ENCODE results near the gene EIF4E1B. TPM values are rescaled to one million over a fixed set of nuclear protein-coding genes. Genes with fewer than 3 reads are reported as not detected.
A peak's percentile ranks its signal among the peaks of the same experiment; 100 is the strongest.

The EIF4E1B gene
- total and polyA plus RNA-seq, 7 donors = 0.04 to 0.62 TPM; not detected in 5

GRCh38 chr5:176633598-176633997 lies 3.1 kb downstream of the EIF4E1B start:
- peaks cover 7% of the 10 kb centered on the region for H3K4me1 ChIP-seq
- no peak overlapping the region for H3K27ac ChIP-seq
- peaks cover 0 to 31% (median 4%) of the 10 kb centered on the region in 3 donors for H3K27me3 ChIP-seq (ENCODE audit: insufficient read depth in 3 of 3, low read length in 2 of 3)
- WGBS, 3 donors = 27 to 31% (median 30%) methylated on average over 6 of the region's 6 CpGs
- DNase-seq = no peak
- intact Hi-C loops (cut with DNase I) = no loop called here
- TF ChIP-seq, protein P1, sequence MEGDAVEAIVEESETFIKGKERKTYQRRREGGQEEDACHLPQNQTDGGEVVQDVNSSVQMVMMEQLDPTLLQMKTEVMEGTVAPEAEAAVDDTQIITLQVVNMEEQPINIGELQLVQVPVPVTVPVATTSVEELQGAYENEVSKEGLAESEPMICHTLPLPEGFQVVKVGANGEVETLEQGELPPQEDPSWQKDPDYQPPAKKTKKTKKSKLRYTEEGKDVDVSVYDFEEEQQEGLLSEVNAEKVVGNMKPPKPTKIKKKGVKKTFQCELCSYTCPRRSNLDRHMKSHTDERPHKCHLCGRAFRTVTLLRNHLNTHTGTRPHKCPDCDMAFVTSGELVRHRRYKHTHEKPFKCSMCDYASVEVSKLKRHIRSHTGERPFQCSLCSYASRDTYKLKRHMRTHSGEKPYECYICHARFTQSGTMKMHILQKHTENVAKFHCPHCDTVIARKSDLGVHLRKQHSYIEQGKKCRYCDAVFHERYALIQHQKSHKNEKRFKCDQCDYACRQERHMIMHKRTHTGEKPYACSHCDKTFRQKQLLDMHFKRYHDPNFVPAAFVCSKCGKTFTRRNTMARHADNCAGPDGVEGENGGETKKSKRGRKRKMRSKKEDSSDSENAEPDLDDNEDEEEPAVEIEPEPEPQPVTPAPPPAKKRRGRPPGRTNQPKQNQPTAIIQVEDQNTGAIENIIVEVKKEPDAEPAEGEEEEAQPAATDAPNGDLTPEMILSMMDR (IDR thresholded peaks at IDR 0.05) = no peak
- no peak for ATAC-seq
- H3K4me3 ChIP-seq = no peak overlapping the region
- no peaks in the 10 kb centered on the region for H3K36me3 ChIP-seq (ENCODE audit: insufficient read depth in 1 of 2, low read depth in 1 of 2)
- H3K9me3 ChIP-seq = no peaks in the 10 kb centered on the region

- 39 to 47% (median 47%) methylated on average over 9 of the region's 9 CpGs for WGBS, 3 donors
- no peak overlapping the region for H3K27ac ChIP-seq
- no peaks in the 10 kb centered on the region for H3K36me3 ChIP-seq (ENCODE audit: insufficient read depth in 1 of 2, low read depth in 1 of 2)
- intact Hi-C loops (cut with DNase I) = no loop called here
- H3K9me3 ChIP-seq = no peaks in the 10 kb centered on the region
- TF ChIP-seq, protein P1 (IDR thresholded peaks at IDR 0.05) = no peak
- H3K4me1 ChIP-seq = peaks cover 5% of the 10 kb centered on the region
- ATAC-seq (no peak), DNase-seq (no peak)
- H3K4me3 ChIP-seq = no peak overlapping the region
- H3K27me3 ChIP-seq (ENCODE audit: insufficient read depth in 3 of 3, low read length in 2 of 3) = peaks cover 0 to 9% (median 0%) of the 10 kb centered on the region in 3 donors
Measured at GRCh38 chr5:176636426-176636825, 6.0 kb downstream of the EIF4E1B start.

GRCh38 chr5:176637556-176637955 lies 7.1 kb downstream of the EIF4E1B start:
- no peak overlapping the region for H3K27ac ChIP-seq
- intact Hi-C loops (cut with DNase I) = no loop called here
- ATAC-seq (no peak), DNase-seq (no peak)
- H3K36me3 ChIP-seq (ENCODE audit: insufficient read depth in 1 of 2, low read depth in 1 of 2) = no peaks in the 10 kb centered on the region
- peaks cover 0 to 9% (median 0%) of the 10 kb centered on the region in 3 donors for H3K27me3 ChIP-seq (ENCODE audit: insufficient read depth in 3 of 3, low read length in 2 of 3)
- peaks cover 5% of the 10 kb centered on the region for H3K4me1 ChIP-seq
- no peaks in the 10 kb centered on the region for H3K9me3 ChIP-seq
- WGBS, 3 donors = 61 to 66% (median 66%) methylated on average over 4 of the region's 4 CpGs
- TF ChIP-seq, protein P1 (IDR thresholded peaks at IDR 0.05) = no peak
- H3K4me3 ChIP-seq = no peak overlapping the region

GRCh38 chr5:176638437-176638836 lies 8.0 kb downstream of the EIF4E1B start:
- Histone ChIP-seq H3K27ac (no peak overlapping the region), H3K4me1 (peaks cover 5% of the 10 kb centered on the region), H3K36me3 (ENCODE audit: insufficient read depth in 1 of 2, low read depth in 1 of 2) (no peaks in the 10 kb centered on the region), H3K4me3 (no peak overlapping the region), H3K27me3 (ENCODE audit: insufficient read depth in 3 of 3, low read length in 2 of 3) (peaks cover 0 to 9% (median 0%) of the 10 kb centered on the region in 3 donors), H3K9me3 (no peaks in the 10 kb centered on the region)
- 90 to 98% (median 91%) methylated on average over 3 of the region's 3 CpGs for WGBS, 3 donors
- no peak for ATAC-seq
- intact Hi-C loops (cut with DNase I) = no loop called here
- DNase-seq = no peak
- TF ChIP-seq, protein P1 (IDR thresholded peaks at IDR 0.05) = no peak

DNA sequence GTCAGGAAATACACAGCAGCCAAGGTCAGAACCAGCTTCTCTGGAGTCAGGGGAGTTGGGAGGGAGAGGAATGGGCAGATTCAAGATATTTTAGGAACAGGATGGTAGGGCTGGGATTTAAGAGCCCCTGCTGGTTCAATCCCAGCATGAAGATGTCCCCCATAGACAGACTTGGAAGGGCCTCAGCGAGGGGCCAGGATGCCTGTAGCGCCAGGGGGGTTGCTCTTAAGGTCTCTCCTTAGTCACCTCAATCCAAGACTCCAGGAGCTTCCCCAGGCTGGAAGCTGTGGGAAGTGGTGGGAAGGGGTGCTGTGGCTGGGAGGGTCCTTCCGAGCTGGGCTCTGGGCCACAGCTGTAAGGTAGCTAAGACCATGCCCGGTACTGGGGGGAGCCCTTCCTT lies 8.7 kb downstream of the EIF4E1B start:
- Histone ChIP-seq H3K4me3 (no peak overlapping the region), H3K4me1 (peaks cover 5% of the 10 kb centered on the region), H3K27ac (peak overlapping the region; percentile 70), H3K9me3 (no peaks in the 10 kb centered on the region), H3K27me3 (ENCODE audit: insufficient read depth in 3 of 3, low read length in 2 of 3) (peaks cover 0 to 1% (median 0%) of the 10 kb centered on the region in 3 donors), H3K36me3 (ENCODE audit: insufficient read depth in 1 of 2, low read depth in 1 of 2) (no peaks in the 10 kb centered on the region)
- no peak for ATAC-seq
- intact Hi-C loops (cut with DNase I) = no loop called here
- no peak for DNase-seq
- TF ChIP-seq, protein P1 (IDR thresholded peaks at IDR 0.05) = no peak
- 57 to 80% (median 76%) methylated on average over 3 to 4 of the region's 4 CpGs for WGBS, 3 donors

Measured in psoas muscle (tissue), 8 donors.